ENCODE data around the gene CES4A. TPM values are rescaled to one million over a fixed set of nuclear protein-coding genes. Genes with fewer than 3 reads are reported as not detected.
"Not testable (repeated sequence)": the region's sequence is repeated elsewhere in the genome, so short reads cannot be mapped to it uniquely, and the experiment has no call there.

The CES4A gene
- total and polyA plus RNA-seq, 7 donors: 4.2 to 41.3 (median 6.0) TPM

DNA sequence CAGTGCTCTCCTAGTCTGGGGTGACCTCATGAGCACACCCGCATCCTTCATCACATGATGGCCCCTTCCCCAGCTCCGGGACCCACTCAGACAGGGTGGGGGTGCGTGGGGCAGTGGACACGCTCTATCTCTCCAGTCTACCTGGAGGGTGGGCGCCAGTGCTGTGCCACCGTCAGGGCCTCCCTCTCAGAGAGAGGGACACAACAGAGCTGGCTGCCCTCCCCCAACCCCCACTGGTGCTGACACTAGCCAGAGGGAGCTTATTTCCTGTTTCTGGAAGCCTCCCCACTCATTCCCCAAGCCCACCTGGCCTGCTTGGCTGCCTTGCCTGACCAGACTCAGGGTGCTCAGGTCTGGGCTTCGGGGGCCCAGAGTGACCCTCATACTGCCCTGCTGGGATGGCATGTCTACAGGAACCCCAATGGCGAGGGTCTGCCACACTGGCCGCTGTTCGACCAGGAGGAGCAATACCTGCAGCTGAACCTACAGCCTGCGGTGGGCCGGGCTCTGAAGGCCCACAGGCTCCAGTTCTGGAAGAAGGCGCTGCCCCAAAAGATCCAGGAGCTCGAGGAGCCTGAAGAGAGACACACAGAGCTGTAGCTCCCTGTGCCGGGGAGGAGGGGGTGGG is 44.8 kb upstream of the CES4A start:
- H3K27me3 ChIP-seq (ENCODE audit: insufficient read depth in 3 of 3, low read length in 2 of 3): no peaks in the 10 kb centered on the region
- peak overlapping the region; percentile 16 for H3K27ac ChIP-seq
- no peak for ATAC-seq
- H3K9me3 ChIP-seq: no peaks in the 10 kb centered on the region
- H3K4me3 ChIP-seq: no peak overlapping the region
- no peaks in the 10 kb centered on the region for H3K4me1 ChIP-seq
- DNase-seq: peak in 1 of 2 donors; percentile 36
- peaks cover 3 to 61% of the 10 kb centered on the region in 2 donors for H3K36me3 ChIP-seq (ENCODE audit: insufficient read depth in 1 of 2, low read depth in 1 of 2)
- intact Hi-C loops (cut with DNase I): no loop called here
- 88 to 92% (median 90%) methylated on average over 15 of the region's 15 CpGs for WGBS, 3 donors
- TF ChIP-seq, protein P1, sequence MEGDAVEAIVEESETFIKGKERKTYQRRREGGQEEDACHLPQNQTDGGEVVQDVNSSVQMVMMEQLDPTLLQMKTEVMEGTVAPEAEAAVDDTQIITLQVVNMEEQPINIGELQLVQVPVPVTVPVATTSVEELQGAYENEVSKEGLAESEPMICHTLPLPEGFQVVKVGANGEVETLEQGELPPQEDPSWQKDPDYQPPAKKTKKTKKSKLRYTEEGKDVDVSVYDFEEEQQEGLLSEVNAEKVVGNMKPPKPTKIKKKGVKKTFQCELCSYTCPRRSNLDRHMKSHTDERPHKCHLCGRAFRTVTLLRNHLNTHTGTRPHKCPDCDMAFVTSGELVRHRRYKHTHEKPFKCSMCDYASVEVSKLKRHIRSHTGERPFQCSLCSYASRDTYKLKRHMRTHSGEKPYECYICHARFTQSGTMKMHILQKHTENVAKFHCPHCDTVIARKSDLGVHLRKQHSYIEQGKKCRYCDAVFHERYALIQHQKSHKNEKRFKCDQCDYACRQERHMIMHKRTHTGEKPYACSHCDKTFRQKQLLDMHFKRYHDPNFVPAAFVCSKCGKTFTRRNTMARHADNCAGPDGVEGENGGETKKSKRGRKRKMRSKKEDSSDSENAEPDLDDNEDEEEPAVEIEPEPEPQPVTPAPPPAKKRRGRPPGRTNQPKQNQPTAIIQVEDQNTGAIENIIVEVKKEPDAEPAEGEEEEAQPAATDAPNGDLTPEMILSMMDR (IDR thresholded peaks at IDR 0.05): no peak

DNA sequence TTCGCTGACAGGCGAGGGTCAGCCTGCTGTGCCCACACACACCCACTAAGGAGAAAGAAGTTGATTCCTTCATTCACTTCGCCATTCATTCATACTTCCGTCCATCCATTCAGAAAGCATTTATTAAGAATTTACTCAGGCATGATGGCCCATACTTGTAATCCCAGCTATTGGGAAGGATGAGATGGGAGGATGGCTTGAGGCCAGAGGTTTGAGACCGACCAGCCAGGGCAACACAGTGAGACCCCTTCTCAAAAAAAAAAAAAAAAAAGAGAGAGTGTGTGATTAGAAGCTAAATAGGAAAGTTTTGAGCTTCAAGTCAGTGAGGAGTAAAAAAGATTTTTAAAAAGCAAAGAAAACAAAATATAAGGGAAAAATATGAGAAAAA is 44.3 kb upstream of the CES4A start:
- Histone ChIP-seq H3K4me1 (no peaks in the 10 kb centered on the region), H3K4me3 (no peak overlapping the region), H3K9me3 (no peaks in the 10 kb centered on the region), H3K27me3 (ENCODE audit: insufficient read depth in 3 of 3, low read length in 2 of 3) (no peaks in the 10 kb centered on the region), H3K27ac (peak overlapping the region; percentile 16), H3K36me3 (ENCODE audit: insufficient read depth in 1 of 2, low read depth in 1 of 2) (peaks cover 3 to 56% of the 10 kb centered on the region in 2 donors)
- ATAC-seq (no peak), DNase-seq (no peak)
- intact Hi-C loops (cut with DNase I): no loop called here
- WGBS, 3 donors: 82 to 87% (median 87%) methylated on average over 5 of the region's 5 CpGs
- TF ChIP-seq, protein P1 (IDR thresholded peaks at IDR 0.05): no peak

DNA sequence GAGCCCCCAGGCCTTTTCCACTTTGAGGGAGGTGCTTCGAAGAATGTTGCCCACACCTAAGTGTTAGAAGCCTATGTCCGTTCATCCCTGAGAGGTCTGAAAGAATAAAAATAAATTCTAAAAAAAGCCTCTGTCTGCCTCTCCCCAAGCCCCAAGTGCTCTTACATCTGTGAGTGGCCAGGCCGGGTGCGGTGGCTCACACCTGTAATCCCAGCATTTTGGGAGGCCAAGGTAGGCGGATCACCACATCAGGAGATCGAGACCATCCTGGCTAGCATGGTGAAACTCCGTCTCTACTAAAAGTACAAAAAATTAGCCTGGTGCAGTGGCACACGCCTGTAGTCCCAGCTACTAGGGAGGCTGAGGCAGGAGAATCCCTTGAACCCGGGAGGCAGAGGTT is 43.4 kb upstream of the CES4A start:
- H3K27me3 ChIP-seq (ENCODE audit: insufficient read depth in 3 of 3, low read length in 2 of 3); H3K4me3 ChIP-seq; DNase-seq; ATAC-seq; H3K9me3 ChIP-seq; H3K4me1 ChIP-seq: not testable (repeated sequence)
- Histone ChIP-seq H3K27ac (peak overlapping the region; percentile 9), H3K36me3 (ENCODE audit: insufficient read depth in 1 of 2, low read depth in 1 of 2) (peaks cover 3 to 47% of the 10 kb centered on the region in 2 donors)
- WGBS, 3 donors: 72 to 83% (median 73%) methylated on average over 9 of the region's 9 CpGs
- intact Hi-C loops (cut with DNase I): loop anchor here in 1 of 2 donors (5.0 kb wide), 1 partner anchor 48 kb away; no protein-coding TSS in a partner anchor

DNA sequence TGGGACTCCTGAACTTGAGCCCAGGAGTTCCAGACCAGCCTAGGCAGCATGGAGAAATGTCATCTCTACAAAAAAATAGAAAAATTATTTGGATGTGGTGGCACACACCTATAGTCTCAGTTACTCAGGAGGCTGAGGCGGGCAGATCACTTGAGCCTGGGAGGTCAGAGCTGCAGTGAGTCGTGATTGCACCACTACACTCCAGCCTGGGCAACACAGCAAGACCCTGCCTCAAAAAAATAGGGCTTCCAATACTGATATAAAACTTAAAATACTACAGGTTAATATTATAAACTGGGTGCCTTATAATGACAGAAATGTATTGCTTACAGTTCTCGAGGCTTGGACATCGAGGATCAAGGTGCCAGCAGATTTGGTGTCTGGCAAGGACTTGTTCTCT is 42.5 kb upstream of the CES4A start:
- intact Hi-C loops (cut with DNase I): loop anchor here in 1 of 2 donors (5.0 kb wide), 1 partner anchor 49 kb away; no protein-coding TSS in a partner anchor
- no peak overlapping the region for H3K27ac ChIP-seq
- 71 to 86% (median 72%) methylated on average over 4 of the region's 4 CpGs for WGBS, 3 donors
- peaks cover 3 to 37% of the 10 kb centered on the region in 2 donors for H3K36me3 ChIP-seq (ENCODE audit: insufficient read depth in 1 of 2, low read depth in 1 of 2)
- no peaks in the 10 kb centered on the region for H3K27me3 ChIP-seq (ENCODE audit: insufficient read depth in 3 of 3, low read length in 2 of 3)
- DNase-seq: no peak
- no peaks in the 10 kb centered on the region for H3K9me3 ChIP-seq
- ATAC-seq: no peak
- H3K4me3 ChIP-seq: no peak overlapping the region
- H3K4me1 ChIP-seq: no peaks in the 10 kb centered on the region
- TF ChIP-seq, protein P1 (IDR thresholded peaks at IDR 0.05): no peak

DNA sequence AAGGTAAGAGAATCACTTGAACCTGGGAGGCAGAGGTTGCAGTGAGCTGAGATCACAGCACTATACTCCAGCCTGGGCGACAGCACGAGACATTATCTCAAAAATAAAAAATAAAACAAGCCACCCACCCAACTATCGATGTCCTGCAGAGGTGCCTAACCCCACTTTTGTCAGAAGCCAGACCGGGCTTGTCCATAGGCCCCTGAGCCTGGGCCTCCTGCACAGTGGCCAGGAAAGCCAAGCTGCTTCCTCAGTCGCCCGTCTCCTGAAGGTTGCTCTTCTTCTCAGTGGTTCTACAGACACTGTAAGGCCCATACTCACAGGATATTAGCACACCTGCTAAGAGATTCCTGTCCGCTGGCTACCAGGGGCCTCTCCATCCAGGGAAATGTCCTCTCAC is 41.8 kb upstream of the CES4A start:
- WGBS, 3 donors: 64 to 72% (median 67%) methylated on average over 7 of the region's 7 CpGs

More for the DNA sequence above, 41.8 kb upstream of the CES4A start:
- H3K4me1 ChIP-seq: no peaks in the 10 kb centered on the region
- TF ChIP-seq, protein P1 (IDR thresholded peaks at IDR 0.05): no peak
- H3K36me3 ChIP-seq (ENCODE audit: insufficient read depth in 1 of 2, low read depth in 1 of 2): peaks cover 3 to 31% of the 10 kb centered on the region in 2 donors
- peaks cover 5% of the 10 kb centered on the region for H3K9me3 ChIP-seq
- DNase-seq: no peak
- no peak overlapping the region for H3K27ac ChIP-seq
- H3K27me3 ChIP-seq (ENCODE audit: insufficient read depth in 3 of 3, low read length in 2 of 3): no peaks in the 10 kb centered on the region
- no peak overlapping the region for H3K4me3 ChIP-seq
- intact Hi-C loops (cut with DNase I): loop anchor here in 1 of 2 donors (5.0 kb wide), 1 partner anchor 49 kb away; no protein-coding TSS in a partner anchor
- no peak for ATAC-seq
